Cardiac muscle cell (in vitro differentiated cells and primary cell): ENCODE data around the gene MYLK. TPM values are rescaled to one million over a fixed set of nuclear protein-coding genes. Genes with fewer than 3 reads are reported as not detected.
A peak's percentile ranks its signal among the peaks of the same experiment; 100 is the strongest.
"Not testable (repeated sequence)": the region's sequence is repeated elsewhere in the genome, so short reads cannot be mapped to it uniquely, and the experiment has no call there.

Experiments used
- DNase-seq, 2 donors: peaks; one replicate each; pipeline versions ENCODE4 v3.0.0 to v3.0.0-alpha.2; 2010 to 2017; ENCODE audit warnings: low read depth in 1 of 2, low spot score in 1 of 2
- H3K27ac ChIP-seq: fragments of 200-600 bp; sonication (generic); 2 replicates; pipeline ENCODE4 v1.5.1; 2016
- H3K27me3 ChIP-seq: fragments of 200-600 bp; sonication (generic); 2 replicates; pipeline ENCODE4 v1.6.0; 2016; ENCODE audit warnings: control low read depth
- H3K36me3 ChIP-seq: fragments of 200-600 bp; sonication (generic); 2 replicates; pipeline ENCODE4 v1.5.1; 2016; ENCODE audit warnings: control low read depth
- H3K4me1 ChIP-seq: fragments of 200-600 bp; sonication (generic); 2 replicates; pipeline ENCODE4 v1.8.1; 2017; ENCODE audit warnings: low read depth, mild to moderate bottlenecking, mixed run types
- H3K4me3 ChIP-seq: fragments of 200-600 bp; sonication (generic); 2 replicates; pipeline ENCODE4 v1.5.1; 2016; ENCODE audit warnings: mild to moderate bottlenecking
- H3K9me3 ChIP-seq: fragments of 200-600 bp; sonication (generic); 2 replicates; pipeline ENCODE4 v1.5.1; 2017; ENCODE audit warnings: low read depth, mild to moderate bottlenecking, control low read depth
- CTCF ChIP-seq: IDR thresholded peaks from 2 replicates; pipeline ENCODE4 v1.5.1; 2012; ENCODE audit warnings: low read depth, mild to moderate bottlenecking, low read length
- polyA plus RNA-seq: library from polyadenylated mRNA; unstranded; fragments of >200 nt; fragmentation: Nextera tagmentation; extraction: Ambion mirVana; gene quantifications from 2 replicates; pipeline ENCODE4 v1.2.1, GENCODE V29; 2016
- total RNA-seq: library from RNA; depleted of rRNA; stranded (reverse); fragments of >200 nt; gene quantifications from 2 replicates; pipeline ENCODE4 v1.2.3, GENCODE V29; 2016

Gene MYLK
- total and polyA plus RNA-seq, 2 experiments from 2014 or later = 2.0 to 5.8 TPM

- DNase-seq = no peak
- no peaks in the 10 kb centered on the region for H3K27me3 ChIP-seq
- H3K9me3 ChIP-seq = no peaks in the 10 kb centered on the region
- H3K36me3 ChIP-seq = no peaks in the 10 kb centered on the region
- H3K27ac ChIP-seq = no peak overlapping the region
- TF ChIP-seq CTCF = no peak
- no peak overlapping the region for H3K4me3 ChIP-seq
- no peaks in the 10 kb centered on the region for H3K4me1 ChIP-seq
These were observed 263.8 kb downstream of the MYLK start for GRCh38 chr3:123620343-123620742.

- no peaks in the 10 kb centered on the region for H3K9me3 ChIP-seq
- TF ChIP-seq CTCF = no peak
- peak; percentile 19 to 91 for DNase-seq
- no peak overlapping the region for H3K27ac ChIP-seq
- H3K27me3 ChIP-seq = no peaks in the 10 kb centered on the region
- no peak overlapping the region for H3K4me3 ChIP-seq
- no peaks in the 10 kb centered on the region for H3K36me3 ChIP-seq
- no peaks in the 10 kb centered on the region for H3K4me1 ChIP-seq
These were observed 265.2 kb downstream of the MYLK start for GRCh38 chr3:123618768-123619484.

DNA sequence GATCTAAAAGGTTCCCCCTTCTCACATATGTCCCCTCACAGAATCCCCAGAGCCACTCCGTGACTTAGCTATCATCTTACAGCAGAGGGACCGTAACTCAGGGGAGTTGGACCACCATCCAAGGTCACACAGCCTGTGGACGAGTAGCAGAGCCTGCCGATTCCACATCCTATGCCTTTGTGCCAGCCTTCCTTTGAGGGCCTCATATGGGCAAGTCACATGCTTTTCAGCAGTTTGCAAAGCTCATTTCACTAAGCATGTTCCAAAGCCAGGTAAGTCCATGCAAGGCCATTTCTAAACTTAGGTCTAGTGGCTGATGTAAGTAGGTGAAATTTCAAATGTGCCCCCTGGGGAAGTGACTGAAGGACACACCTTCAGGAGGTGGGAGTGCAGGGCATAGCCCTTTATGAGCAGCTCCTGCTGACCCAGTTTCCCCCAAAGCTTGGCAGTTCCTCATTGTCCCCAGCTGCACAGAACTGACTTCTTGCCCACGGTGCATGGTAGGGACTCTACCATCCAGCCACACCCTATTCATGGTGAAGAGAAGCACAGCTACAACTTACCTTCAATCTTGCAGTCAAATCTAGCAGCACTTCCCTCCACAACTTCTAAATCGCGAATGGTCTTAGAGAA is 265.9 kb downstream of the MYLK start:
- H3K4me3 ChIP-seq = no peak overlapping the region
- H3K36me3 ChIP-seq = no peaks in the 10 kb centered on the region
- no peak overlapping the region for H3K27ac ChIP-seq
- no peaks in the 10 kb centered on the region for H3K9me3 ChIP-seq
- no peak for DNase-seq
- TF ChIP-seq CTCF = no peak
- H3K4me1 ChIP-seq = no peaks in the 10 kb centered on the region
- H3K27me3 ChIP-seq = no peaks in the 10 kb centered on the region

DNA sequence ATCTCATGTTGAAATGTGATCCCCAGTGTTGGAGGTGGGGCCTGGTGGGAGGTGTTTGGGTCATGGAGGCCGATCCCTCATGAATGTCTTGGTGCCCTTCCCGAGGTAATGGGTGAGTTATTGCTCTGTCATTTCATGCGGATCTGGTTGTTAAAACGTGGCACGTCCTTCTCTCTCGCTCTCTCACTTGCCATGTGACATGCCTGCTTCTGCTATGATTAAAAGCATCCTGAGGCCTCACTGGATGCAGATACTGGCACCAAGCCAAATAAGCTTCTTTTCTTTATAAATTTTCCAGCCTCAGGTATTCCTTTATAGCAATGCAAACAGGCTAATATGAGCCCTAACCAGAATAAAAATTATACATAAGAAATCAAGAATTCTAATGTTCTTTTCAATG is 267.5 kb downstream of the MYLK start:
- Histone ChIP-seq H3K4me3 (no peak overlapping the region), H3K27ac (no peak overlapping the region), H3K9me3 (no peaks in the 10 kb centered on the region), H3K4me1 (no peaks in the 10 kb centered on the region), H3K27me3 (no peaks in the 10 kb centered on the region), H3K36me3 (no peaks in the 10 kb centered on the region)
- DNase-seq = no peak
- TF ChIP-seq CTCF = no peak

DNA sequence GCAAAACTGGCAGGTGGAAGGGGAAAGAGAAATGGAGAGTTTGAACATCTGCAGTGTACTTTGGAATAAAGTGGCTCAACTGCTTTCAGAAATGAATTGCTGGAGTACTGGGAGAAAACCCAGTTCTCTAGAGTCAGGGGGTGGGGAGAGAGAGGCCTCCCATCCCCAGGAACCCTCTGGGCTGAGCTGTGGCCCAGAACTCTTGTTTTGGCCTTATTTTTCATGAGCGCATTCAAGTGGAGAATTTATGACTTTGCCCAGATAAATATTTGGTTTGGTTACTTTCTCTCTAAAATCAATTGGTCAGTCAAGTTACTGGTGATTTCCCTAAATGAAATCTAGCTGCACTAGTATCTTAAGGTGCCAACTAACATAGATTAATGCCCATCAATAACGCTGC is 270.6 kb downstream of the MYLK start:
- Histone ChIP-seq H3K27me3 (no peaks in the 10 kb centered on the region), H3K4me1 (peaks cover 7% of the 10 kb centered on the region), H3K36me3 (no peaks in the 10 kb centered on the region), H3K27ac (no peak overlapping the region), H3K9me3 (no peaks in the 10 kb centered on the region), H3K4me3 (no peak overlapping the region)
- DNase-seq = no peak
- no peak for TF ChIP-seq CTCF

DNA sequence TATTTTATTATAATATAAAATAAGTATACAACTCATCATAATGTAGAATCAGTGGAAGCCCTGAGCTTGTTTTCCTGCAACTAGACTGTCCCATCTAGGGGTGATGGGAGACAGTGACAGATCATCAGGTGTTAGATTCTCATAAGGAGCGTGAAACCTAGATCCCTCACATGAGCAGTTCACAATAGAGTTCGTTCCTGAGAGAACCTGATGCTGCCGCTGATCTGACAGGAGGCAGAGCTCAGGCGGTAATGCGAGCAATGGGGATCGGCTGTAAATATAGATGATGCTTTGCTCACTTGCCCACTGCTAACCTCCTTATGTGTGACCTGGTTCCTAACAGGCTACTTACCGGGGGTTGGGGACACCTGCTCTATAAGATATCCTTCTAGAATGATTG is 272.5 kb downstream of the MYLK start:
- H3K27ac ChIP-seq, H3K27me3 ChIP-seq, H3K36me3 ChIP-seq, H3K4me3 ChIP-seq, H3K9me3 ChIP-seq, DNase-seq: not testable (repeated sequence)
- peaks cover 11% of the 10 kb centered on the region for H3K4me1 ChIP-seq
